Measurements from ENCODE around the gene CORO2A. TPM values are rescaled to one million over a fixed set of nuclear protein-coding genes. Genes with fewer than 3 reads are reported as not detected.

CORO2A gene
- polyA plus RNA-seq, 1 of the 3 experiments (the other 2 are of a cell fraction) = 2.3 TPM

DNA sequence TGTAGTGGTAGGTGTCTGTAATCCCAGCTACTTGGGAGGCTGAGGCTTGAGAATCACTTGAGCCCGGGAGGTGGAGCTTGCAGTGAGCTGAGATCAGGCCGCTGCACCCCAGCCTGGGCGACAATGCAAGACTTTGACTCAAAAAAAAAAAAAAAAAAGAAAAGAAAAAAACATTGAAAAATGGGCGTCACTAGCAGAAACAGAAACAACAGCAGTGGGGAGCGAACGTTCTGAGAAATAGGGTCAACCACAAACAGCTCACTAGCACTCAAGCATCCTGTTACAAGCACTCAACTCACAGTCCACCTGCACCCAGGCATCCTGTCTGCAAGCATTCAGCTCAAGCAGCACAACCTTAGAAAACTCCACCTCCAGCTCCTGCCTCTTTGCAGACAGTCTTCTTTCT lies 90.6 kb downstream of the CORO2A start:
- Histone ChIP-seq H3K79me2 (ENCODE audit: insufficient read depth) (no peaks in the 10 kb centered on the region), H3K27ac (ENCODE audit: low read depth in 2 of 2, low read length in 1 of 2) (no peak overlapping the region), H3K9me3 (no peaks in the 10 kb centered on the region), H3K9me2 (no peaks in the 10 kb centered on the region), H3K4me3 (ENCODE audit: low read depth in 2 of 2, low read length in 1 of 2) (no peak overlapping the region), H3K4me2 (no peak overlapping the region), H2AFZ (ENCODE audit: low read depth) (no peak overlapping the region), H3K9ac (no peak overlapping the region), H3K36me3 (replicated peaks in 1 of 2; ENCODE audit: control insufficient read depth in 1 of 2, insufficient read depth in 2 of 2, low read length in 1 of 2) (peaks cover 0 to 16% of the 10 kb centered on the region in 2 experiments), H3F3A (replicated peaks; ENCODE audit: insufficient read depth) (no peaks in the 10 kb centered on the region), H3K4me1 (ENCODE audit: control insufficient read depth in 1 of 2, insufficient read depth in 2 of 2, low read depth in 1 of 2, low read length in 1 of 2) (peaks cover 0 to 3% of the 10 kb centered on the region in 2 experiments; a peak in 1 of 4 replicates), H4K20me1 (ENCODE audit: insufficient read depth) (no peaks in the 10 kb centered on the region), H3K27me3 (ENCODE audit: insufficient read depth) (no peaks in the 10 kb centered on the region)
- POLR2A ChIA-PET = no interaction called here
- no peak for DNase-seq
- TF ChIP-seq JUND (IDR thresholded peaks at IDR 0.05) = no peak
- TF ChIP-seq TCF12 (IDR thresholded peaks at IDR 0.05) = no peak
- TF ChIP-seq NRF1 (IDR thresholded peaks at IDR 0.05; ENCODE audit: low read depth, low read length) = no peak
- TF ChIP-seq, protein P1, sequence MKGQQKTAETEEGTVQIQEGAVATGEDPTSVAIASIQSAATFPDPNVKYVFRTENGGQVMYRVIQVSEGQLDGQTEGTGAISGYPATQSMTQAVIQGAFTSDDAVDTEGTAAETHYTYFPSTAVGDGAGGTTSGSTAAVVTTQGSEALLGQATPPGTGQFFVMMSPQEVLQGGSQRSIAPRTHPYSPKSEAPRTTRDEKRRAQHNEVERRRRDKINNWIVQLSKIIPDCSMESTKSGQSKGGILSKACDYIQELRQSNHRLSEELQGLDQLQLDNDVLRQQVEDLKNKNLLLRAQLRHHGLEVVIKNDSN (IDR thresholded peaks at IDR 0.05; ENCODE audit: borderline replicate concordance, low read depth) = no peak
- TF ChIP-seq, protein P2, sequence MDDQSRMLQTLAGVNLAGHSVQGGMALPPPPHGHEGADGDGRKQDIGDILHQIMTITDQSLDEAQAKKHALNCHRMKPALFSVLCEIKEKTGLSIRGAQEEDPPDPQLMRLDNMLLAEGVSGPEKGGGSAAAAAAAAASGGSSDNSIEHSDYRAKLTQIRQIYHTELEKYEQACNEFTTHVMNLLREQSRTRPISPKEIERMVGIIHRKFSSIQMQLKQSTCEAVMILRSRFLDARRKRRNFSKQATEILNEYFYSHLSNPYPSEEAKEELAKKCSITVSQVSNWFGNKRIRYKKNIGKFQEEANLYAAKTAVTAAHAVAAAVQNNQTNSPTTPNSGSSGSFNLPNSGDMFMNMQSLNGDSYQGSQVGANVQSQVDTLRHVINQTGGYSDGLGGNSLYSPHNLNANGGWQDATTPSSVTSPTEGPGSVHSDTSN (IDR thresholded peaks at IDR 0.05) = no peak
- TF ChIP-seq SMC3 (IDR thresholded peaks at IDR 0.05; ENCODE audit: low read depth, low read length) = no peak
- TF ChIP-seq EP300 (IDR thresholded peaks at IDR 0.05; ENCODE audit: borderline replicate concordance in 1 of 2, low read depth in 1 of 2, low read length in 1 of 2) = no peak
- no peak for TF ChIP-seq MXI1 (IDR thresholded peaks at IDR 0.05; ENCODE audit: low read depth, low read length)
- no peak for TF ChIP-seq RXRA (IDR thresholded peaks at IDR 0.05; ENCODE audit: borderline replicate concordance, low read depth)
- CTCF ChIA-PET = interaction anchor here (1.1 kb wide), 1 partner anchor 17 kb away, joined by 3 read pairs; no protein-coding TSS in a partner anchor
- 86% methylated on average over 6 of the region's 6 CpGs for WGBS (ENCODE audit: low lambda C conversion rate)

DNA sequence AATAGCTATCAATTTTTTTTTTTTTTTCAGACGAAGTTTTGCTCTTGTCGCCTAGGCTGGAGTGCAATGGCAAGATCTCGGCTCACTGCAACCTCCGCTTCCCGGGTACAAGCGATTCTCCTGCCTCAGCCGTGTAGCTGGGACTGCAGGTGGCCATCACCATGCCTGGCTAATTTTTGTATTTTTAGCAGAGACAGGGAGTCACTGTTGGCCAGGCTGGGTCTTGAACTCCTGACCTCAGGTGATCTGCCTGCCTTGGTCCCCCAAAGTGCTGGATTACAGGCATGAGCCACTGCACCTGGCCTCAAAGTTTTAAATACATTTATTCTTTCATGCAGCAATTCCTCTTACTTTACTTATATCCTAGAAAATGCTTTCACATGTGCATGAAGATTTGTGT lies 91.0 kb downstream of the CORO2A start:
- no peak for DNase-seq
- Histone ChIP-seq H2AFZ (ENCODE audit: low read depth) (no peak overlapping the region), H3F3A (replicated peaks; ENCODE audit: insufficient read depth) (no peaks in the 10 kb centered on the region), H3K27me3 (ENCODE audit: insufficient read depth) (no peaks in the 10 kb centered on the region), H3K27ac (ENCODE audit: low read depth in 2 of 2, low read length in 1 of 2) (no peak overlapping the region), H3K9me3 (no peaks in the 10 kb centered on the region), H3K9ac (no peak overlapping the region), H4K20me1 (ENCODE audit: insufficient read depth) (no peaks in the 10 kb centered on the region), H3K4me2 (no peak overlapping the region), H3K79me2 (ENCODE audit: insufficient read depth) (no peaks in the 10 kb centered on the region), H3K4me1 (ENCODE audit: control insufficient read depth in 1 of 2, insufficient read depth in 2 of 2, low read depth in 1 of 2, low read length in 1 of 2) (peaks cover 0 to 3% of the 10 kb centered on the region in 2 experiments; a peak in 1 of 4 replicates), H3K4me3 (ENCODE audit: low read depth in 2 of 2, low read length in 1 of 2) (no peak overlapping the region), H3K36me3 (replicated peaks in 1 of 2; ENCODE audit: control insufficient read depth in 1 of 2, insufficient read depth in 2 of 2, low read length in 1 of 2) (peaks cover 0 to 12% of the 10 kb centered on the region in 2 experiments), H3K9me2 (no peaks in the 10 kb centered on the region)
- CTCF ChIA-PET = interaction anchor here (0.6 to 1.5 kb wide), 3 partner anchors 11 to 177 kb away, joined by 3 to 4 read pairs (median 3); no protein-coding TSS in a partner anchor
- TF ChIP-seq ELF1 (IDR thresholded peaks at IDR 0.05) = no peak
- TF ChIP-seq JUND (IDR thresholded peaks at IDR 0.05) = no peak
- TF ChIP-seq RXRA (IDR thresholded peaks at IDR 0.05; ENCODE audit: borderline replicate concordance, low read depth) = no peak
- TF ChIP-seq TCF12 (IDR thresholded peaks at IDR 0.05) = no peak
- no peak for TF ChIP-seq MEF2A (IDR thresholded peaks at IDR 0.05; ENCODE audit: borderline replicate concordance, low read depth)
- TF ChIP-seq YY1 (IDR thresholded peaks at IDR 0.05; ENCODE audit: low read depth) = no peak
- TF ChIP-seq TAF1 (IDR thresholded peaks at IDR 0.05; ENCODE audit: borderline replicate concordance, low read depth, low read length) = no peak
- no peak for TF ChIP-seq CHD2 (IDR thresholded peaks at IDR 0.05; ENCODE audit: low read length, partially characterized antibody)
- no peak for TF ChIP-seq RAD21 (IDR thresholded peaks at IDR 0.05; ENCODE audit: low read length)
- TF ChIP-seq, protein P1 (IDR thresholded peaks at IDR 0.05; ENCODE audit: borderline replicate concordance, low read depth) = no peak
- no peak for TF ChIP-seq EP300 (IDR thresholded peaks at IDR 0.05; ENCODE audit: borderline replicate concordance in 1 of 2, low read depth in 1 of 2, low read length in 1 of 2)
- TF ChIP-seq SIN3A (IDR thresholded peaks at IDR 0.05; ENCODE audit: borderline replicate concordance, low read depth, low read length) = no peak
- no peak for TF ChIP-seq FOSL2 (IDR thresholded peaks at IDR 0.05; ENCODE audit: borderline replicate concordance, low read depth)
- TF ChIP-seq, protein P3, sequence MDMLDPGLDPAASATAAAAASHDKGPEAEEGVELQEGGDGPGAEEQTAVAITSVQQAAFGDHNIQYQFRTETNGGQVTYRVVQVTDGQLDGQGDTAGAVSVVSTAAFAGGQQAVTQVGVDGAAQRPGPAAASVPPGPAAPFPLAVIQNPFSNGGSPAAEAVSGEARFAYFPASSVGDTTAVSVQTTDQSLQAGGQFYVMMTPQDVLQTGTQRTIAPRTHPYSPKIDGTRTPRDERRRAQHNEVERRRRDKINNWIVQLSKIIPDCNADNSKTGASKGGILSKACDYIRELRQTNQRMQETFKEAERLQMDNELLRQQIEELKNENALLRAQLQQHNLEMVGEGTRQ (IDR thresholded peaks at IDR 0.05; ENCODE audit: borderline replicate concordance, low read depth, low read length) = no peak
- POLR2A ChIA-PET = no interaction called here
- WGBS (ENCODE audit: low lambda C conversion rate) = 93% methylated on average over 7 of the region's 7 CpGs
